Activated T-cell treated with anti-CD3 and anti-CD28 coated beads, Interleukin-2, amount 50 U/mL, for 1 hour (primary cell): ENCODE data around the gene CYP4Z1.
"Not testable (repeated sequence)": the region's sequence is repeated elsewhere in the genome, so short reads cannot be mapped to it uniquely, and the experiment has no call there.

ENCODE experiments used
- DNase-seq: peaks from one replicate; pipeline ENCODE4 v3.0.0-alpha.2; 2020

The CYP4Z1 gene

DNA sequence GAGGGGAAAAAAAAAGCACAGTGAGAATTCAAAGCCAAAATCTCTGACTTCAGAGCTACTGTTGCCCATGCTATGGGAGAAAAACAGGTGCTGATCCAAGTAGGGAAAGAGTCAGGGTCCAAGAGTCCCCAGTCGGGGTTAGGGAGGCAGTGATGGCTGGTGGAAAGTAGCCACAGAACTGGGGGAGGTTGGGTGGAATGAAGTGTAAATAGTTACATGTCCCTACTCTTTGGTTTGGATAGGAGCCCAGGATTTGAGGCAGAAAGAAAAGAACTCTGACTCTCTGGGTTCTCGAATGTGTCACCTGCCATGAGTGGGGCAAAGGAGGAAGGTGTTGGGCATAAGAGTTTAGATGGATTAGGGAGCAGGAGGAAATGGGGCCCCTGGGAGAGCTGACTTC, 61.8 kb downstream of the CYP4Z1 start:
- not testable (repeated sequence) for DNase-seq

DNA sequence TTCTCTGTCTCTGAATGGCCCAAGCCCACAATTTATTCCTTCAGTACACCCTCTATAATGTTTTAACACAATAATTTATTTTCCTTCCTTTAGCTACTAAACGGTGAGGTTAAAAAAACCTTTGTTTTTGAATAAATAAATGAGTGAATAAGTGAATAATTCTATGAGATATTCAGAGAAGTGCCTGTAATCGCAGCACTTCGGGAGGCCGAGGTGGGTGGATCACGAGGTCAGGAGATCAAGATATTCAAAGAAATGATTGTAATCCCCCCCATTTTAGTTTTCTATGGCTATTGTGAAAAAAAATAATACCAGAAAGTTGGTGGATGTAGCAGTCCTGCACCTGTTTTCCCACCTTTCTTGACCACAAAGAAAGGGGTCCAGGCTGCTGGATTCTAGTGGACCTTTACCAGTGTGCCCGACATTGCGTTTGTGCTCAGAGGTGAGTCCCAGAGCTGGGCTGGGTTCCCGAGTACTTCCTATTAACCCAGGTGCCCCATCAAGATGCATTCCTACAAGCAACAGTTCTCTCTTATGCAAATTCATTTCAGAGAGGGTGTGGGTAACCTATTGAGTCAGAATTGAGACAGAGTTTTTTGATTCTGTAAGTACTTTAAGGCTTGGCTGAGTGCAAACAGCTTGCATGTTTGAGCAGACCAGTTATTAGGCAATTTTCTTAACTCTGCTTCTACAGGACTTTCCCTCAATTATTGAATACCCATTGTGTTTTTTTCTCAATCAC, 62.6 kb downstream of the CYP4Z1 start:
- not testable (repeated sequence) for DNase-seq

DNA sequence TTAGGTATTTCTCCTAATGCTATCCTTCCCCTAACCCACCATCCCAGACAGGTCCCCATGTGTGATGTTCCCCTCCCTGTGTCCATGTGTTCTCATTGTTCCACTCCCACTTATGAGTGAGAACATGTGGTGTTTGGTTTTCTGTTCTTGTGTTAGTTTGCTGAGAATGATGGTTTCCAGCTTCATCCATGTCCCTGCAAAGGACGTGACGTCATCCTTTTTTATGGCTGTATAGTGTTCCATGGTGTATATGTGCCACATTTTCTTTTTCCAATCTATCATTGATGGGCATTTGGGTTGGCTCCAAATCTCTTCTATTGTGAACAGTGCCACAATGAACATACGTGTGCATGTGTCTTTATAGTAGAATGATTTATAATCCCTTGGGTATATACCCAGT, 65.6 kb downstream of the CYP4Z1 start:
- not testable (repeated sequence) for DNase-seq

DNA sequence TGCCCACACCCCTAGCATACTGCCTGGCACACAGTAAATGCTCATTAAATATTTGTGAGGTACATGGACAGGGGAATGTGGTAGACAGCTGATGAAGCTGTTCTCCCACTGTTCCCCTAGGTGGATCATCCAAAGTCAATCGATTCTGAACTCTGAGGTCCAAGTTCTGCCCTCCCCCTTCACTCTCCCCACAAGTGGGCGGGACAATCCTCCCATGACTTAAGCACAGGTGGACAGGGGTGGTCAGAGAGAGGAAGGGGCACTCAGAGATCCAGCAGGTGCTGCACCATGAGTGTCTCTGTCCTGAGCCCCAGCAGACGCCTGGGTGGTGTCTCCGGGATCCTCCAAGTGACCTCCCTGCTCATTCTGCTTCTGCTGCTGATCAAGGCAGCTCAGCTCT, 70.2 kb downstream of the CYP4Z1 start, which contains the start of gene CYP4A22:
CYP4A22 (plus strand) TSS at position 244 of the 400 bp plus-strand sequence; CDS start at position 289, 45 bp downstream.
- no peak for DNase-seq

DNA sequence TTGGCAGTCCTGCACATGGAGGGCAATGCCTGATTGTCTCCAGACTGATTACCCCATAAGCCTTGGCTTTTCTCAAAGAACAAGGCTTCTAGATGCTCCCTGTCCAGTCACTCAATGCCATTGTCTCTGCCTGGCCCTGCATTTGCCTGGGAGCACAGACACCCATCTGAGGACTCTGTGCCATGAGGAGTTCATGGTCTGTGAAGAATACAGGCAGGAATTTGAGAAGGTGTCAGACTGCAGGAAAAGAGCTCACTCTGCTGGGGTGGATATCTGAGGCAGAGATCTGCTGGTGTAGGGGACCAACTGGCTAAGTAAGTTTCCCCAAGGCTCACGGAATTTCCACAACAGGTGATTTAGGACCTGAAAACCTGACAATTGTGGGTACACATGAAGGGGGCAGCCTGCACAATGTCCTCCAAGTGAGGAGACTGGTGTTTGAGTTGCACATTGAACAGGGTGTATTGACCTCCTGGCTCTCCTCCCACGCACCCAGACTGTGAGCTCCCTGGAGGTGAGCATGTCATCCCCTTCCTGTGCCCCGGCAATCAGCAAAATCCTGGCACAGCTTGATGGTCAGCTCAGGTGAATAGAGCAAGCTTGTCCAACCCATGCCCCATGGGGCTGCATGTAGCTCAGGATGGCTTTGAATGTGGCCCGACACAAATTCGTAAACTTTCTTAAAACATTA, 71.0 kb downstream of the CYP4Z1 start:
- DNase-seq: no peak

DNA sequence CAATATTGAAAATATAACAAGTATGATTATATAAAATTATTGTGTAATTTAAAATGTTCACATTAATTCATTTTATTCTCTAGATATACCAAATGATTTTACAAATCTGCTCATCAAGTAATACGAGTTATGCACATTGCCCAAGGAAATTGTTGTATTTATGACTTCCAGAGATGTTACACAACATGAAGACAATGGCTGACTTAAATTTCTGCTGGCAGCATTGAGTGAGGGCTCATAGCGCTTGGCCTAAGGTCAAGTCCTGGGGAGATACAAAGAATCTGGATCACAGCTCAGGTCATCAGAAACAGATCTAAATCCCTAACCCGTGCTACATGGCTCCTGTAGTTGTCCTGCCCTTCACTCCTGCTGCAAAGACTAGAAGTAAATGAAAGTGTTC, 73.3 kb downstream of the CYP4Z1 start:
- DNase-seq: not testable (repeated sequence)

DNA sequence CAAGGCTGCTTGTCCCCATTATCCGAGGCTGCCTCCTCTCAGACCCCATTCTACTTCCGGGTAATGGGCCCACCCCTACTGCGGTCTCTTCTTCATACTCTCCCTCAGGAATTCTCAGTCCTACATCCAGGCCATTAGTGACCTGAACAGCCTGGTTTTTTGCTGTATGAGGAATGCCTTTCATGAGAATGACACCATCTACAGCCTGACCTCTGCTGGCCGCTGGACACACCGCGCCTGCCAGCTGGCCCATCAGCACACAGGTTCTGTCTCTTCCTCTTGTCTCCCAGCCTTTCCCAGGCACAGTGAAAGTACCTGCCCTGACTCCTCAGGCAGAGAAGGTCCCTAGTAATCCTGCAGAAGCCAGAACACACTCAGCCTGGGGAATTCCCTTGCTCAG, 76.6 kb downstream of the CYP4Z1 start:
- DNase-seq: not testable (repeated sequence)

DNA sequence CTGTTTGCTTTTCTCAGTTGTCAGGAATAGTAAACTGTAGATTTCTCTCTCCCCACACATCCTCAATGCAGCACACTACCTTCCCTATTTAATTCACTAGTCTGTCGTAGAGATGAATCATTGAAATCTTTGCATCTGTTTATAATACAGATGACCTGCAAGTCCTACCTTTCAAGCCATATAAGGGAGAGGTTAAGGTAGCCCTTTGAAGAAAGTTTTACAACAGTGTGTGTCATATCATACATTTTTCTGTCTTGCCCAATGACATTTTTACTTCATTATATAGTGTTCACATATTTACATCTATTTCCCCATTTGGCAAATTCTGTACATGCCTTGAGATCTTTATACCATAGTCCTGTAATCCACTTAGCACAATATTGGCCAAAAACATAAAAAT, 79.5 kb downstream of the CYP4Z1 start:
- not testable (repeated sequence) for DNase-seq

DNA sequence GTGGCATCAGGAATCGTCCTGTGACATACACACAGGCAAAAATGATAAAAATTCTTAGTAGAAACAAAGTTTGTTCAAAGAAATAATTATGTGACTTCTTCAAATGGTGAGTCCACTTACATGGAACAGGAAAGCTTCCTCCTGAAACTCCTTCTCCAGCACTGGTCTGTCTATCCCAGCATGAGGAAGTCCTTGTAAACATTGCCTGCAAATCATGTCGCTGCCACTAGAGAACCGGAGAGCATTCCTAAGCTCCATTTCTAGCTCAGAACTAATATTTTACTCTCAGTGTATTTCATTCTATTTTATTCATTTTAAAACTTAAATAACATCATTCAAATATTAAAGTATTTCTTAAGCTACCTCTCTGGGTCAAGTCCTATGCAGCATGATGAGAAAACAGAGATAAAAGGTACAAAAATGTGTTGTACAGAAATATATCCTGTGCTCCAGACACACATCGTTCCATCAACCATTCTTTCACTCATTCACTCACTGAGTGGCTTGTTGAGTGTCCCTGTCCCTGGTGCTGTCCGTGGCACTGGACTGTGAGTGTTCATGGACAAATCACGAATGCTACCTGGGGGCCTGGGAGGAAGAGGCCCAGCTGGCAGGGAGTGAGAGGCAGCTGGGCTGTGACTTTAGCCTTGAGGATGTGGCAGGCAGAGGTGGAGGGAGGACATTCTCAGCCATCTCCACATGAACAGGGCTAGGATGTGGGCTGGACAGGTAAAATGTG, 80.2 kb downstream of the CYP4Z1 start:
- DNase-seq: no peak

DNA sequence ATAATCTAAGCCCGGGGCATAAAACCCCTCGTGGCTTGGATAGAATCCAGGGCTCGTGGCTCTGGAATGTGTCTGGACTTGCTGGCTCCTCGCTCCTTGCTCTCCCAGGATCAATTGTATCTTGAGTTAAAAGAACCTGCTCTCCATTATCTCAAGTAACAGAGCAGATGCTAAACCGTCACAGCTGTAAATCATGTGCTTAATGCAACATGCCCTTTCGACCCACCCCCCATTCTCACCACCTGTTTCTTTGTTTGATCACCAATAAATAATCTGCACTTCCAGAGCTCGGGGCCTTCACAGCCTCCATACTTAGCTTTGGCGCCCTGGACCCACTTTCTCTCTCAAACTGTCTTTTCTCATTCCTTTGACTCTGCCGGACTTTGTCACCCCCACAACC, 82.1 kb downstream of the CYP4Z1 start:
- not testable (repeated sequence) for DNase-seq

DNA sequence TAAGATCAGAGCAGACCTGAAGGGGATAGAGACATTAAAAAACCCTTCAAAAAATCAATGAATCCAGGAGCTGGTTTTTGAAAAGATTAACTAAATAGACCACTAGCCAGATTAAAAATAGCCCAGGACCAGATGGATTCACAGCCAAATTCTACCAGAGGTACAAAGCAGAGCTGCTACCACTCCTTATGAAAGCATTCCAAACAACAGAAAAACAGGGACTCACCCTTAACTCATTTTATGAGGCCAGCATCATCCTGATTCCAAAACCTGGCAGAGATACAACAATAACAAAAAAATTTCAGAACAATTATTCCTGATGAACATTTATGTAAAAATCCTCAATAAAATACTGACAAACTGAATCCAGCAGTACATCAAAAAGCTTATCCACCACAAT, 89.4 kb downstream of the CYP4Z1 start:
- not testable (repeated sequence) for DNase-seq

DNA sequence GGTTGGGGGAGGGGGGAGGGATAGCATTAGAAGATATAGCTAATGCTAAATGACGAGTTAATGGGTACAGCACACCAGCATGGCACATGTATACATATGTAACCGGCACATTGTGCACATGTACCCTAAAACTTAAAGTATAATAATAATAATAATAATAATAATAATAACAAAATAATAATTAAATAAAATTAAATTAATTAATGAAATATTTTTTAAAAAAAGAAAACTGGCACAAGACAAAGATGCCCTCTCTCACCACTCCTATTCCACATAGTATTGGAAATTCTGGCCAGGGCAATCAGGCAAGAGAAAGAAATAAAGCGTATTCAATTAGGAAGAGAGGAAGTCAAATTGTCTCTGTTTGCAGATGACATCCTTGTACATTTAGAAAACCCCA, 90.9 kb downstream of the CYP4Z1 start:
- DNase-seq: not testable (repeated sequence)

DNA sequence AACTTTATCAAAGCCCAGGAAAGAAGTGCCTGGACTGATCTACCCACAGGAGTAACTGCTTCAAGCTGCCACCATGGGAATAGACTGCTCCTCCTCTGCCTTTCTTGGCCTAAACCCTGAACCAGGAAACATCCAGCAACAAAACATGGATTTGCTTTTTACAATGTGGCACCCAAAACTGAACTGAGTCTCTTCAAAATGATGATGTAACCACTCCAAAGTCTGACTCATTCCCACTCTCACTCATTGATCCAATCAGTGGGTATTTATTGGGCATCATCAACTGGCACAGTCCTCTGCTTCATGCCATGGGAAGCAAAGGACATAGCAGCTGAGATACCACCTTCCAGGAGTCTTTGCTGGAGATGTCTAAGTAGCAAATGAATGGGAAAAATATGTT, 93.7 kb downstream of the CYP4Z1 start:
- no peak for DNase-seq

DNA sequence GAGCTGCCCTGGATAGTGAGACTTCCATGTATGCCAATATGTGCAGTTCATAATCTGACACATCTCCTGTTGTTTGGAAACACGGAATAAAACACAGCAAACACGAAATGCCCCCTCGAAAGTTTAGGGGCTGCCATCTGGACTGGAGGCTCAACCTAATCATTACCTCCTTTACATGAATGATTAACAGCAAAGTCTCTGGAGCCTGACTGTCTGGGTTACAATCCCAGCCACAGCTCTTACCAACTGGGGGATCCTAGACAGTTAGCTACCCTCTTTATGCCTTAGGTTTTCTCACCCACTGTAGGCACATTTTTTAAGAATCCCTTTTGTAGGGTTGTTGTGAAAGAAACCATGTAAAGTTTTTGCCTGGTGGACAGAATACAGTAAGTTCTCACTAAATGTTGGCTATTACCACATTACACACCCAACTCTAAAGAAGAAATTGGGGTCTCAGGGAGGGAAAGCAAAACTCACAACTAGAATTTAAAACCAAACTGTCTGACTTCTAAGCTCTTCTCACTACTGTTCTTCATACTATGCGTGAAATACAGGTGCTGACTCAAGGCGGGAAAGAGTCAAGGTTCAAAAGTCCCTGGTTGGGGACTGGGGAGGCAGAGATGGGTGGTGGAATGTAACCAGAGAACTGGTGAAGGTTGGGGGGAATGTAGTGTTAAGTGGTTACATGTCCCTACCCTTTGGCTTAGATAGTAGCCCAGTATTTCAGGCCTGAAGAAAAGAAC, 94.4 kb downstream of the CYP4Z1 start:
- no peak for DNase-seq

DNA sequence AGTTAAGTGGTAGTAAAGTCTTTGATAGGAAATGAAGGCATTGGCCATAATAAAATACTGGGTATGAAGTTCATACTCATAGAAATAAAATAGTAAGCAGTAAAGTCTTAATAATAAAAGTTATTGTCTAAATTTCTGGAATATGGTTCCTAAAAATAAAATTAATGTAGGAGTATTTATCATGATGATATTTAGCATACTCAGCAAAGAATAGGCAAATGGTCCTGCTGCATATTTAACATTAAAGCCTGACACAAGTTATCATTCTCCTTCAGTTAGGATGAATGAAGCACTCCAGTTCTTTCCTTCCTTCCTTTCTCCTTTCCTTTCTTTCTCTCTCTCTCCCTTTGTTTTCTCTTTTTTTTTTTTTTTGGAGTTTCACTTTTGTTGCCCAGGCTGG, 97.5 kb downstream of the CYP4Z1 start:
- no peak for DNase-seq
